ENCODE data around the gene DLX3.
"Not testable (repeated sequence)": the region's sequence is repeated elsewhere in the genome, so short reads cannot be mapped to it uniquely, and the experiment has no call there.

DLX3 gene

GRCh38 chr17:49995055-49995738, at the start of gene DLX3:
Gene DLX3, minus strand, starts transcription at chr17:49995224. Its CDS starts 226 bp downstream, at chr17:49994998.
- no peak for FAIRE-seq

- no peak for FAIRE-seq
Observed at GRCh38 chr17:50044483-50044882, 49.5 kb upstream of the DLX3 start.

- no peak for FAIRE-seq
Observed at GRCh38 chr17:50043290-50044148, 48.5 kb upstream of the DLX3 start.

- FAIRE-seq = no peak
Observed at GRCh38 chr17:50042211-50042610, 47.2 kb upstream of the DLX3 start.

GRCh38 chr17:50040496-50040895, 45.5 kb upstream of the DLX3 start:
- FAIRE-seq = not testable (repeated sequence)

GRCh38 chr17:50039058-50039457, 44.0 kb upstream of the DLX3 start:
- FAIRE-seq = no peak

GRCh38 chr17:50037321-50038107, 42.5 kb upstream of the DLX3 start:
- FAIRE-seq = no peak

- FAIRE-seq = no peak
Observed at GRCh38 chr17:50036455-50037261, 41.6 kb upstream of the DLX3 start.

GRCh38 chr17:50035945-50036344, 40.9 kb upstream of the DLX3 start:
- no peak for FAIRE-seq

GRCh38 chr17:50035421-50035879, 40.4 kb upstream of the DLX3 start:
- no peak for FAIRE-seq

GRCh38 chr17:50034498-50035364, 39.7 kb upstream of the DLX3 start:
- FAIRE-seq = no peak

GRCh38 chr17:50033316-50033715, 38.3 kb upstream of the DLX3 start:
- FAIRE-seq = no peak

GRCh38 chr17:50029185-50029584, 34.2 kb upstream of the DLX3 start:
- no peak for FAIRE-seq

- FAIRE-seq = no peak
Observed at GRCh38 chr17:50028736-50029120, 33.7 kb upstream of the DLX3 start.

- FAIRE-seq = no peak
Observed at GRCh38 chr17:50027881-50028735, 33.1 kb upstream of the DLX3 start.

GRCh38 chr17:50027172-50027880, 32.3 kb upstream of the DLX3 start:
- no peak for FAIRE-seq

- no peak for FAIRE-seq
Observed at GRCh38 chr17:50026837-50027171, 31.8 kb upstream of the DLX3 start.

- FAIRE-seq = no peak
Observed at GRCh38 chr17:50026046-50026675, 31.1 kb upstream of the DLX3 start.

GRCh38 chr17:50024808-50025207, 29.8 kb upstream of the DLX3 start:
- no peak for FAIRE-seq

Data from A204.1 (cell line).